Stimulated activated naive CD8-positive, alpha-beta T cell treated with anti-CD3 and anti-CD28 coated beads, Interleukin-15, Interleukin-2, amounts not matched to agents 100 U/mL and 50 U/mL, for 24 hours (primary cell): Measurements from ENCODE around the gene KRTAP20-4.

Source experiments
- ATAC-seq: fragments of 150-1000 bp; cut with Tn5 transposase; one replicate; pipeline ENCODE4 v1.10.0; 2021
- DNase-seq: peaks from one replicate; pipeline ENCODE4 v3.0.0; 2021

KRTAP20-4 gene

DNA sequence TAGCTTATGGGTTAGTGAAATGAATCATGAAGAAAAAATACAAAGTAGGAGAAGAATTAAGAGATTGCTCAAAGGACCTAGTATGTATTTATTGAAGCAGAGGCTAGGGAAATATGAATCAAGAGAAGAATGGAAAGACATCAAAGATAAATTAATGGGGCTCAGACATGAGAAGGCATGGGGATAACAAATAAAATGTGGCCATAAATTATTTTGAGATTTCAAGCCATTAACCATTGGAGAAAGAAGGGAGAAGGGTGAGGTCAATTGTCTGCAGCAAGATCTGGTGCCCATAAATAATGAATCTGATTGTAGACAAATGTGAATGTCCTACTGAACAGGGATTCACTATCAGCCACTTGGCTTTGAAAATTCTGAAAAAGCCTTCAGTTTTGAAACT lies 32.5 kb downstream of the KRTAP20-4 start:
- no peak for ATAC-seq

DNA sequence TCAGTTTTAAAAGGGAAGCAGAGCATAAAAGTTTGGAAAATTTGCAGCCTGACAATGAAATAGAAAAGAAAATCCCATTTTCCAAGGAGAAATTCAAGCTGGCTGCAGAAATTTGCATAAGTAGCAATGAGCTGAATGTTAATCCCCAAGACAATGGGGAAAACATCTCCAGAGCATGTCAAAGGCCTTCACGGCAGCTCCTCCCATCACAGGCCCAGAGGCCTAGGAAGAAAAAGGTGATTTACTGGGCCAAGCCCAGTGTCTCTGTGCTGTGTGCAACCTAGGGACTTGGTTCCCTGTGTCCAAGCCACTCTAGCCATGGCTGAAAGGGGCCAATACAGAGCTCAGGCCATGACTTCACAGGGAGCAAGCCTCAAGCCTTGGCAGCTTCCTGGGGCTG lies 48.3 kb downstream of the KRTAP20-4 start:
- no peak for ATAC-seq
- no peak for DNase-seq

More for the DNA sequence above, 32.5 kb downstream of the KRTAP20-4 start:
- DNase-seq = no peak
